Ovary (tissue), 9 donors: ENCODE data around the gene CSTPP1. TPM values are rescaled to one million over a fixed set of nuclear protein-coding genes. Genes with fewer than 3 reads are reported as not detected.

Experiments
- DNase-seq, 5 donors: peaks; one replicate each; pipeline ENCODE4 v3.0.0-alpha.2; 2019 to 2020
- H3K27ac ChIP-seq, 2 donors: fragments of 200-600 bp; one replicate each; pipeline versions ENCODE4 v1.5.1 to v1.8.0; 2019 to 2022
- H3K27me3 ChIP-seq: fragments of 200-600 bp; one replicate; pipeline ENCODE4 v1.8.0; 2022
- H3K36me3 ChIP-seq: fragments of 200-600 bp; sonication (generic); one replicate; pipeline ENCODE4 v1.5.1; 2019
- H3K4me1 ChIP-seq: one replicate; pipeline ENCODE4 v1.8.1; 2013; ENCODE audit warnings: mild to moderate bottlenecking, moderate library complexity; ENCODE audit not compliant: insufficient read depth
- H3K4me3 ChIP-seq: fragments of 200-600 bp; sonication (generic); one replicate; pipeline ENCODE4 v1.5.1; 2017
- H3K9me3 ChIP-seq, 2 donors: fragments of 200-600 bp in 1 of 2; sonication (generic) in 1 of 2; one replicate each; pipeline versions ENCODE4 v1.5.1 to v1.8.1; 2013 to 2019; ENCODE audit warnings: mild to moderate bottlenecking in 1 of 2, moderate library complexity in 1 of 2
- EP300 ChIP-seq: sonication (generic); formaldehyde crosslinking; IDR thresholded peaks from one replicate; pipeline ENCODE4 v1.6.1; 2017; ENCODE audit warnings: antibody characterized with exemption
- POLR2A ChIP-seq: fragments of 450-650 bp; IDR thresholded peaks from one replicate; pipeline ENCODE4 v1.6.1; 2017; ENCODE audit warnings: antibody characterized with exemption, mild to moderate bottlenecking, moderate library complexity
- WGBS, 3 donors: extraction: QIAGEN DNeasy Blood & Tissue Kit in 1 of 3; methylation state at CpG; one replicate each; pipeline versions ENCODE4 v1.1.5 to v1.1.7; 2013 to 2017; 5-methylcytosine and 5-hydroxymethylcytosine counted together
- intact Hi-C, 4 donors: fragments of 100-400 bp; cut with DNase I; formaldehyde crosslinking; loops; one replicate each; pipeline versions ENCODE4 v1.11.0 to v1.15.1; 2022 to 2023
- polyA plus RNA-seq, 2 donors: library from polyadenylated mRNA; stranded (reverse); fragments of 200-250 nt in 1 of 2; fragments of 350-450 nt in 1 of 2; fragmentation: Illumina TruSeq in 1 of 2; extraction: RNeasy Lipid Tissue Mini Kit (QIAGEN cat#74804) in 1 of 2; gene quantifications; one replicate each; pipeline ENCODE4 v1.2.3, GENCODE V29; 2013 to 2014
- total RNA-seq, 7 donors: library from RNA; depleted of rRNA in 2 of 7; stranded (reverse); fragments of >200 nt in 2 of 7; fragmentation: NEBNext Ultra II Directional in 3 of 7; extraction: Animal tissue kit (Norgen Biotek cat#: 25700) in 3 of 7; gene quantifications; one replicate each; pipeline versions ENCODE4 v1.1.0 to v1.2.4, GENCODE V29; 2016 to 2023
- TF ChIP-seq, protein P1 (sequence below), 3 donors: fragments of 450-650 bp in 2 of 3; fragments of 200-600 bp in 1 of 3; IDR thresholded peaks; one replicate each; pipeline versions ENCODE4 v1.5.1 to v1.8.0; 2016 to 2022; ENCODE audit warnings: antibody characterized with exemption in 3 of 3, mild to moderate bottlenecking in 1 of 3
- donor health status: DM: no; HTN: no; CAD: no; lungs with moderate emphysema.
- donor health status: DM: no; HTN: no; CAD: no.
- donor health status: Bipolar disorder and iron deficiency.
- donor health status: DM: yes; HTN: yes; CAD: no.
- donor health status: DM: no; HTN: no; CAD: no.
- donor health status: DM: yes; HTN: yes; CAD: no.

The CSTPP1 gene
- total and polyA plus RNA-seq, 9 donors = 20.3 to 42.6 (median 25.6) TPM

DNA sequence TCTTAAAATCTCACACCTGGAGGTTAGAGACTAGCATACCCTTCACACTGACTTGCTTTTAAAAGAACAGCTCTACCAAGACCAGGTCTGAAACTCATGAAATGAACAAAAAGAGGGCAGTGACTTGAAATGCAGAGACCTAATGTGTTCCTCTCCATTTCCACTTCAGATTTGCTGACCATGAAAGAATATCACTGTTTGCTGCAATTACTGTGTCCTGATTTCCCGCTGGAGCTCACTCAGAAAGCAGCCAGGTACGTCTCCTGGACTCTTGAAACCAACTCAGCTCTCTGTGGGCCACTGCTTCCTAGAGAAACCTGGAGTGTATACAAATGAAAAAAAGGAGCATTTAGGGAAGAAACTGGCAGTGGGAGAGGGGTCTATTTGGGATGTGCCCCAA is 200.9 kb downstream of the CSTPP1 start:
- no peak overlapping the region for H3K27ac ChIP-seq
- no peak overlapping the region for H3K4me3 ChIP-seq
- H3K9me3 ChIP-seq = no peaks in the 10 kb centered on the region
- no peaks in the 10 kb centered on the region for H3K36me3 ChIP-seq
- H3K4me1 ChIP-seq = no peaks in the 10 kb centered on the region
- no peaks in the 10 kb centered on the region for H3K27me3 ChIP-seq
- TF ChIP-seq EP300 (no peak), POLR2A (no peak)
- TF ChIP-seq, protein P1, sequence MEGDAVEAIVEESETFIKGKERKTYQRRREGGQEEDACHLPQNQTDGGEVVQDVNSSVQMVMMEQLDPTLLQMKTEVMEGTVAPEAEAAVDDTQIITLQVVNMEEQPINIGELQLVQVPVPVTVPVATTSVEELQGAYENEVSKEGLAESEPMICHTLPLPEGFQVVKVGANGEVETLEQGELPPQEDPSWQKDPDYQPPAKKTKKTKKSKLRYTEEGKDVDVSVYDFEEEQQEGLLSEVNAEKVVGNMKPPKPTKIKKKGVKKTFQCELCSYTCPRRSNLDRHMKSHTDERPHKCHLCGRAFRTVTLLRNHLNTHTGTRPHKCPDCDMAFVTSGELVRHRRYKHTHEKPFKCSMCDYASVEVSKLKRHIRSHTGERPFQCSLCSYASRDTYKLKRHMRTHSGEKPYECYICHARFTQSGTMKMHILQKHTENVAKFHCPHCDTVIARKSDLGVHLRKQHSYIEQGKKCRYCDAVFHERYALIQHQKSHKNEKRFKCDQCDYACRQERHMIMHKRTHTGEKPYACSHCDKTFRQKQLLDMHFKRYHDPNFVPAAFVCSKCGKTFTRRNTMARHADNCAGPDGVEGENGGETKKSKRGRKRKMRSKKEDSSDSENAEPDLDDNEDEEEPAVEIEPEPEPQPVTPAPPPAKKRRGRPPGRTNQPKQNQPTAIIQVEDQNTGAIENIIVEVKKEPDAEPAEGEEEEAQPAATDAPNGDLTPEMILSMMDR (IDR thresholded peaks at IDR 0.05) = no peak
- 97 to 100% (median 100%) methylated on average over 2 of the region's 2 CpGs for WGBS, 3 donors
- DNase-seq = no peak
- intact Hi-C loops = no loop called here

DNA sequence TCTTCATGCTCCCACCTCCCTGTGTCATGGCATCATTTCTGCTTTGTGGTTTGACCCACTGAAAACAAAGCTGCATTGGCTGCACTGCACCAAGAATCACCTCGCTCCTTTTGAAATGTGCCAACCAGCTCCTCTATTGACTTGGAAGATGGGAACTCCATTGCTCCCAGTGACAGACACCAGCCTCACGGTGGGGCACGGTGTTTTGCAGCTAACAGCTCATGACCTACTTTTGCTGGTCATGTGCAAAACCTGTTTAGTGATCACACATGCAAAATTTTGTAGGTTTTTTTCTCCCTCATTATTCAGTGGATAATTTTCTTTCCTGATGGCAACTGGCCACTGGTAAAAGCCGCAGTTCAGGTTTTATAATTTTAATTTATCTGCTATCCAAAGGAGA is 203.3 kb downstream of the CSTPP1 start:
- intact Hi-C loops = no loop called here
- no peak for DNase-seq

DNA sequence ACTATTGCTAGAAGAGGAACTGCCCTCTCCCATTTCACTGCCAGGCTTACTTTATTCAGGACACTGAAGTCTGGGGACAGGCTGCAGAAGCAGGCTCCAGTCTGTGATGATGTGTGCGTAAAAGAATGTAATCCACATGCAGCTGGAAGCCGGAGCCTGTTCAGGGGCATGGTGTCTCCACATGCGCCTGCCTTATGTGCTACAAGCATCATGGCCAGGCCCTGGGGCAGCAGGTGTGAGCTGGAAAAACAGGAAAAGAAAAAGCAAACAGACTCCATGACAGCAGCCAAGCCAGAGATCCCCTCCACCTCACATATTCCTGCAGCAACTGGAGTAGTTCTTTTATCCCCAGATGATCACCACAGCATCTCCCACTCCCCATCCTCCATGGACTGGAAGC is 206.8 kb downstream of the CSTPP1 start:
- H3K4me1 ChIP-seq = no peaks in the 10 kb centered on the region
- DNase-seq = peak in 2 of 5 donors; percentile 58 to 68
- intact Hi-C loops = no loop called here
- no peak overlapping the region for H3K27ac ChIP-seq
- H3K9me3 ChIP-seq = no peaks in the 10 kb centered on the region
- WGBS, 3 donors = 4 to 29% (median 26%) methylated on average over 3 of the region's 3 CpGs
- no peaks in the 10 kb centered on the region for H3K36me3 ChIP-seq
- no peak overlapping the region for H3K4me3 ChIP-seq
- TF ChIP-seq, protein P1 (IDR thresholded peaks at IDR 0.05) = no peak
- no peak for TF ChIP-seq EP300
- TF ChIP-seq POLR2A = no peak
- H3K27me3 ChIP-seq = no peaks in the 10 kb centered on the region

More for the DNA sequence above, 203.3 kb downstream of the CSTPP1 start:
- Histone ChIP-seq H3K4me1 (no peaks in the 10 kb centered on the region), H3K4me3 (no peak overlapping the region), H3K27ac (no peak overlapping the region), H3K36me3 (no peaks in the 10 kb centered on the region), H3K9me3 (no peaks in the 10 kb centered on the region), H3K27me3 (no peaks in the 10 kb centered on the region)
- TF ChIP-seq, protein P1 (IDR thresholded peaks at IDR 0.05) = no peak
- TF ChIP-seq EP300 (no peak), POLR2A (no peak)
- WGBS, 3 donors = 71 to 87% (median 81%) methylated on average over 4 of the region's 4 CpGs

DNA sequence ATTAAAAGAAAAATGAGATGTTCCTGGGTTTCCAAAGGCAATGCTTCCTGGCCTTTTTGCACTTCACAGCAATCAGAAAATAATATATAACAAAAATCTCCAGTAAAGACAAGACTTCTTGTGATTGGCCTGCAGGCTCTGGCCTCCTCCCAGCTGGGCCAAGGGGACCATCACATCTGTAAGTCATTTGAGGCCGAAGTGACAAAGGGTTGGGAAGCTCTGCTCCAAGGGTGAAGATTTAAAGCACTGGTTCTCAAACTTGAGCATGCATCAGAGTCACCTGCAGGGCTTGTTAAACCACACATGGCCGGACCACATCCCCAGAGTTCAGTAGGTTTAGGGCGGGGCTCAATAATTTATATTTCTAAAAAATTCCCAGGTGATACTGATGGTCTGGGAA is 208.0 kb downstream of the CSTPP1 start:
- no peaks in the 10 kb centered on the region for H3K9me3 ChIP-seq
- H3K27ac ChIP-seq = no peak overlapping the region
- H3K4me3 ChIP-seq = no peak overlapping the region
- H3K36me3 ChIP-seq = no peaks in the 10 kb centered on the region
- peaks cover 3% of the 10 kb centered on the region for H3K4me1 ChIP-seq
- intact Hi-C loops = no loop called here
- WGBS, 3 donors = 92 to 95% (median 93%) methylated on average over 3 of the region's 3 CpGs
- H3K27me3 ChIP-seq = no peaks in the 10 kb centered on the region
- no peak for TF ChIP-seq EP300
- TF ChIP-seq, protein P1 (IDR thresholded peaks at IDR 0.05) = no peak
- TF ChIP-seq POLR2A = no peak
- DNase-seq = no peak
